CD8-positive, alpha-beta memory T cell (primary cell): ENCODE data around the gene OPCML. TPM values are rescaled to one million over a fixed set of nuclear protein-coding genes. Genes with fewer than 3 reads are reported as not detected.

ENCODE experiments used
- CTCF ChIA-PET: fragments of 350-600 bp; sonication (Branson Sonifier 250); formaldehyde crosslinking; loops from one replicate; lab custom pipeline; 2021; ENCODE audit warnings: antibody characterized with exemption; lab: Charles Lee
- POLR2A ChIA-PET: fragments of 350-600 bp; sonication (Branson Sonifier 250); formaldehyde crosslinking; loops from one replicate; lab custom pipeline; 2021; ENCODE audit warnings: antibody characterized with exemption; lab: Charles Lee
- DNase-seq, 5 donors: peaks; one replicate each; pipeline versions ENCODE4 v3.0.0 to v3.0.0-alpha.2; 2020 to 2022; ENCODE audit warnings: mixed read lengths in 1 of 5
- H3K27ac ChIP-seq: one replicate; pipeline ENCODE4 v1.7.0; 2013; ENCODE audit warnings: low read depth, mild to moderate bottlenecking, low read length, moderate library complexity
- H3K27me3 ChIP-seq: 2 replicates; pipeline ENCODE4 v1.7.0; 2013; ENCODE audit warnings: low read length, mild to moderate bottlenecking; ENCODE audit not compliant: insufficient read depth, poor library complexity, severe bottlenecking
- H3K36me3 ChIP-seq: 2 replicates; pipeline ENCODE4 v1.7.0; 2013; ENCODE audit warnings: mild to moderate bottlenecking, low read length, moderate library complexity; ENCODE audit not compliant: insufficient read depth
- H3K4me1 ChIP-seq: 2 replicates; pipeline ENCODE4 v1.7.0; 2013; ENCODE audit warnings: mild to moderate bottlenecking, low read length, moderate library complexity; ENCODE audit not compliant: insufficient read depth
- H3K4me3 ChIP-seq: 2 replicates; pipeline ENCODE4 v1.7.0; 2013; ENCODE audit warnings: mild to moderate bottlenecking, low read length
- H3K9me3 ChIP-seq: 2 replicates; pipeline ENCODE4 v1.7.0; 2013; ENCODE audit warnings: mild to moderate bottlenecking, low read length
- H3K27ac Mint-ChIP-seq, 8 donors: one replicate each; pipeline ENCODE4 v1.8.0; 2020 to 2021; ENCODE audit warnings: mixed read lengths in 8 of 8, mild to moderate bottlenecking in 6 of 8, inconsistent platforms in 3 of 8, moderate library complexity in 3 of 8
- H3K27me3 Mint-ChIP-seq, 2 donors: one replicate each; pipeline ENCODE4 v1.8.0; 2020 to 2021; ENCODE audit warnings: mixed read lengths in 2 of 2, mild to moderate bottlenecking in 1 of 2, moderate library complexity in 1 of 2
- H3K36me3 Mint-ChIP-seq, 3 donors: one replicate each; pipeline ENCODE4 v1.8.0; 2020 to 2021; ENCODE audit warnings: mixed read lengths in 3 of 3, inconsistent platforms in 1 of 3, mild to moderate bottlenecking in 1 of 3
- H3K4me1 Mint-ChIP-seq, 3 donors: one replicate each; pipeline ENCODE4 v1.8.0; 2020 to 2021; ENCODE audit warnings: mixed read lengths in 3 of 3, inconsistent platforms in 1 of 3, mild to moderate bottlenecking in 1 of 3
- H3K4me3 Mint-ChIP-seq, 7 donors: one replicate each; pipeline ENCODE4 v1.8.0; 2020 to 2021; ENCODE audit warnings: mixed read lengths in 7 of 7, mild to moderate bottlenecking in 6 of 7, moderate library complexity in 4 of 7, inconsistent platforms in 2 of 7
- H3K9me3 Mint-ChIP-seq, 5 donors: one replicate each; pipeline ENCODE4 v1.8.0; 2020 to 2022; ENCODE audit warnings: mixed read lengths in 5 of 5, mild to moderate bottlenecking in 3 of 5, moderate library complexity in 2 of 5, inconsistent platforms in 1 of 5
- polyA plus RNA-seq: library from polyadenylated mRNA; unstranded; fragments of 300-500 nt; fragmentation: Illumina TruSeq; gene quantifications from one replicate; pipeline ENCODE4 v1.2.3, GENCODE V29; 2021
- total RNA-seq, 2 experiments: library from RNA; stranded (reverse); gene quantifications; one replicate each; pipeline ENCODE4 v1.2.3, GENCODE V29; 2021

OPCML gene
- total and polyA plus RNA-seq, 3 experiments from 2014 or later = not detected

DNA sequence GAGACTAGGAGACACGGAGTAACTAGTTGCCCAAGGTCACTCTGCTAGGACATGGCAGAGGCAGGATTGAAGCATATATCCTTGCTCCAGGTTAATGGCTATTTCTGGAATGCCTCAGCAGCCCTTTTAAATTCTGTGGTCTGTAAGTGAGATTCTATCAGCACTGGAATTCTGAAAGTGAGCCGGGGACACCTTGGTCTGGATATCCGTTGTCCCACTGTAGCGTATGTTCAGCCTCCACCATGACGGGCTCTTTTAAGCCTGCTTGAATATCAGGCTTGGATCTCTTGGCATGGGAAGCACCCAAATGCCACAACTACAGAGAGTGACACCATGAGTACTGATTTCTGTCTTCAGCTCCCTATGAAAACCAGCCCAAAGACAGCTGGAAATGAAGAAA lies 254.4 kb downstream of the OPCML start:
- Mint-ChIP-seq H3K4me3 (no peak overlapping the region), H3K9me3 (peaks cover 0 to 5% (median 3%) of the 10 kb centered on the region in 5 donors), H3K27ac (no peak overlapping the region), H3K4me1 (no peaks in the 10 kb centered on the region), H3K27me3 (no peaks in the 10 kb centered on the region), H3K36me3 (no peaks in the 10 kb centered on the region)
- H3K36me3 ChIP-seq = no peaks in the 10 kb centered on the region
- H3K27ac ChIP-seq = no peak overlapping the region
- no peaks in the 10 kb centered on the region for H3K9me3 ChIP-seq
- H3K4me1 ChIP-seq = no peaks in the 10 kb centered on the region
- POLR2A ChIA-PET = no interaction called here
- no peak for DNase-seq
- no peaks in the 10 kb centered on the region for H3K27me3 ChIP-seq
- H3K4me3 ChIP-seq = no peak overlapping the region
- CTCF ChIA-PET = no interaction called here

DNA sequence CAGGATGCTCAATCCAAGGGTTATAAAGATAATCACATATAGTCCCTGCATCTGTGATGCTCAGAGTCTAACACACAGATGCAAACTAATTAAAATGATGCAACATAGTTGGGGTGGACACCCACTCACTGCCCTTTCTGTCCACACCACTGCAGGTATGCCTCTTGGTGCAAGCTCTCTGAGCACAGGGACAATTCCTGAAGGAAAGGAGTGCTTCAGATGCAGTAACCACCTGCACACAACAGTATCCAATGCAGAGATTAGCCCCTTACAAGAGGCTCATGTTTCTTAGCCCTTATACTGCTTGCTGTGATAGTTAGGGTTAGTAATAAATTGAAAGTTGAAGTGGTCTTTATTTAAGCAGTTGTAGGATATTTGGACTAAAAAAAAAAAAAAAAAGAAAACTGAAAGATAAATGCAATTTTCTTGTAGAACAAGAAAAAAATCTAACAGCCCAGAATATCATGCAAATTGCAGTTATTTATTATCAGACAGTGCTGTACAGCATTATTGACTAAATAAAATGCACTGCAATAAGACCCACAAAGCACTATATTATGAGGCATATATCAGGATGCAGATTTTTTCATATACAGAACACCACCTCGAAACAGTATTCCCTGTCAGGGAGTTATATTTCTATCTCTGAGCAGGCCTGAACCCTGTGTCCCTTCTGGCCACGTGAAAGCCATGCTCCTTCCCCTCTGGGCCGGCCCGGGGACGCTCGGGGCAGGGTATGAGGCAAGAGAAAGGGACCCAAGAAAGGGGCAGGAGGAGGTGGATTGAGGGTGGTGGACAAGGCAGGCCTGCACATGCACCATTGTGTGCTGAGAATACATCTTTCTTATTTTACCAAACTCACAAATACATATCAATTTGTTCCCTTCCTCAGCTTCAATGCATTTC lies 260.2 kb downstream of the OPCML start:
- H3K27ac Mint-ChIP-seq = no peak overlapping the region
- no peaks in the 10 kb centered on the region for H3K4me1 Mint-ChIP-seq
- H3K36me3 Mint-ChIP-seq = no peaks in the 10 kb centered on the region
- H3K4me1 ChIP-seq = no peaks in the 10 kb centered on the region
- H3K27me3 Mint-ChIP-seq = no peaks in the 10 kb centered on the region
- CTCF ChIA-PET = no interaction called here
- no peaks in the 10 kb centered on the region for H3K9me3 ChIP-seq
- no peak overlapping the region for H3K27ac ChIP-seq
- DNase-seq = no peak
- no peak overlapping the region for H3K4me3 ChIP-seq
- peaks cover 0 to 5% (median 2%) of the 10 kb centered on the region in 5 donors for H3K9me3 Mint-ChIP-seq
- POLR2A ChIA-PET = no interaction called here
- no peaks in the 10 kb centered on the region for H3K27me3 ChIP-seq
- no peak overlapping the region for H3K4me3 Mint-ChIP-seq
- H3K36me3 ChIP-seq = no peaks in the 10 kb centered on the region

DNA sequence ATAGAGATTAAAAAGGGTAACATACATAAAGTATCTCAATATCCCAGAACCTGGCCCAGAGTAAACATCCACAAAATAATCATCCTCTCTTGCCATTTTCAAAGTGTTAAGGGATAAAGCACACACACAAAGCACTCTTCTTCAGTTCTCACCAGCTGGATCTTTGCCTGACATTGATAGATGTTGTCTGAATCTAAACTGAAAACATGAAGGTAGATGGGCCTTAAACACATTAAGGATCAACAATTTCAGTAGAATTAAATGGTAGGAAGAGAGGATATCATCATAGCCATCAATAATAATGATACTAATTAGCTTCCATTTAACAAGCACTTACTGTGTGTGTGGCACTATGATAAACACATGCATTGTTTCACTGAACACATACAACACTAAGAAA lies 261.1 kb downstream of the OPCML start:
- Histone ChIP-seq H3K27ac (no peak overlapping the region), H3K27me3 (no peaks in the 10 kb centered on the region), H3K4me1 (no peaks in the 10 kb centered on the region), H3K4me3 (no peak overlapping the region), H3K9me3 (no peaks in the 10 kb centered on the region), H3K36me3 (no peaks in the 10 kb centered on the region)
- DNase-seq = no peak
- H3K36me3 Mint-ChIP-seq = no peaks in the 10 kb centered on the region
- no peak overlapping the region for H3K4me3 Mint-ChIP-seq
- no peak overlapping the region for H3K27ac Mint-ChIP-seq
- H3K4me1 Mint-ChIP-seq = no peaks in the 10 kb centered on the region
- ChIA-PET CTCF (no interaction called here), POLR2A (no interaction called here)
- H3K27me3 Mint-ChIP-seq = no peaks in the 10 kb centered on the region
- peaks cover 0 to 3% (median 2%) of the 10 kb centered on the region in 5 donors for H3K9me3 Mint-ChIP-seq

DNA sequence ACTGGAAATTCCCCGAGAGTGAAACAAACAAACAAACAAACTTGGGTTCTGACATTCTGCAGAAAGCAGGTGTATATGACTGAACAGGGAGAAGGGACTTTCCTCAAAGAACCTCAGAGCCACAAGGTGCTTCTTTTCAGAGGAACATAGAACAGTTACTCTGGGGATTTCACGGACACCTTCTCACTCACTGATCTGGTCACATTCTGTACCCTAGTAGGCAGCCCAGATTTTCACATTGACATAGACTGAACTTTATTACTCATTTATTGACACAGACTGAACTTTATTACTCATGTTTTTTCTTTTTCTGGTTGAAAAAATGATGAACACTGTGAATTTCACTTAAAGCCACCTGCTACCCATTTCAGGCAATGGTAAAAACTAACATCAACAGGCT lies 263.0 kb downstream of the OPCML start:
- no peak for DNase-seq

DNA sequence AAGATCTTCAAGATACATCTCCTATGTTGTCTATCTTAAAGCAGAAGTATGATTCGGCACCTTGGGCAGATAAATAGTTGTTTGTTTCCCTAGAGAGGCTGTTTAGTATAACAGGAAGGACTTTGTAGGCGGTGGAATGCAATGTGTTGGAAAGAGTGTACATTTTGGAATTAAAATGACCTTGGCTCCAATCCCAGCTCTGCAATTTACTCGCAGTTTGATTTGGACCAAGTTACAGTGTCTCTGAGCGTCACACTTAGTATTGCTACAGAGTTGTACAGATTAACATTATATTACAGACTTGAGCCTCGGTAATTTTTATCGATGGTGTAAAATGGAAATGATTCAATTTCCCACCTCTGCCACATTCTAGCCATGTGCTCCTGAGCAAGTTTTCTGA lies 265.3 kb downstream of the OPCML start:
- Mint-ChIP-seq H3K27me3 (no peaks in the 10 kb centered on the region), H3K4me3 (no peak overlapping the region), H3K9me3 (peaks cover 0 to 10% (median 2%) of the 10 kb centered on the region in 5 donors), H3K36me3 (no peaks in the 10 kb centered on the region), H3K4me1 (no peaks in the 10 kb centered on the region), H3K27ac (no peak overlapping the region)
- Histone ChIP-seq H3K27me3 (no peaks in the 10 kb centered on the region), H3K4me3 (no peak overlapping the region), H3K4me1 (no peaks in the 10 kb centered on the region), H3K9me3 (no peaks in the 10 kb centered on the region), H3K36me3 (no peaks in the 10 kb centered on the region), H3K27ac (no peak overlapping the region)
- CTCF ChIA-PET = no interaction called here
- no peak for DNase-seq
- POLR2A ChIA-PET = no interaction called here

More for the DNA sequence above, 263.0 kb downstream of the OPCML start:
- Mint-ChIP-seq H3K9me3 (peaks cover 0 to 10% (median 2%) of the 10 kb centered on the region in 5 donors), H3K27me3 (no peaks in the 10 kb centered on the region), H3K4me3 (no peak overlapping the region), H3K27ac (no peak overlapping the region), H3K36me3 (no peaks in the 10 kb centered on the region), H3K4me1 (no peaks in the 10 kb centered on the region)
- ChIA-PET POLR2A (no interaction called here), CTCF (no interaction called here)
- H3K36me3 ChIP-seq = no peaks in the 10 kb centered on the region
- H3K4me1 ChIP-seq = no peaks in the 10 kb centered on the region
- H3K27ac ChIP-seq = no peak overlapping the region
- no peaks in the 10 kb centered on the region for H3K27me3 ChIP-seq
- no peaks in the 10 kb centered on the region for H3K9me3 ChIP-seq
- H3K4me3 ChIP-seq = no peak overlapping the region

DNA sequence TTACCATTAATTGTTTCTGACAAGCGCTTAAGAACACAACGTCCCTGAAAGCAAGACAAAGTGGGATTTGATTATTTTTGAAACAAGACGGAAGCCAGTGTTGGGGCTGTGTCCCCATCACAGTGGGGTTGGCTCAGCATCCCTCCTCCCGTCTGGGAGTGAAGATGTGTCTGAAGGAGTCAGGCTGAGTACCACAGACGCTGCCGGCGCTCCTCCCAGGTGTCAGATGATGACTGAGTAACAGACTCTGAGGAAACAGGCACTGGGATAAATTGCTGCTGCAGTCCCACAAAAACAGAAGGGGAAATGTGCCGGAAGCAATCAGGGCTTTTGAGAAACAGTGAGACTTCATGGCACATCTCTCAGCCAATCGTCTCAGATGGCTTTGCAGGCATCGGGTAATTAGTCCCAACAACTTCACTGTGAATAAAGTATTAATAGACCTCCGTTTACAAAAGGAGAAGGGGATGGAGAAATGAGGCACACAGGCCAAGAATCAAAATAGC lies 266.7 kb downstream of the OPCML start:
- H3K9me3 Mint-ChIP-seq = peaks cover 0 to 10% (median 2%) of the 10 kb centered on the region in 5 donors
- H3K9me3 ChIP-seq = no peaks in the 10 kb centered on the region
- no peak overlapping the region for H3K4me3 Mint-ChIP-seq
- H3K4me1 Mint-ChIP-seq = no peaks in the 10 kb centered on the region
- H3K4me1 ChIP-seq = no peaks in the 10 kb centered on the region
- H3K27me3 Mint-ChIP-seq = no peaks in the 10 kb centered on the region
- no peak for DNase-seq
- H3K4me3 ChIP-seq = no peak overlapping the region
- H3K27ac Mint-ChIP-seq = no peak overlapping the region
- ChIA-PET CTCF (no interaction called here), POLR2A (no interaction called here)
- H3K36me3 ChIP-seq = no peaks in the 10 kb centered on the region
- H3K27ac ChIP-seq = no peak overlapping the region
- H3K27me3 ChIP-seq = no peaks in the 10 kb centered on the region
- H3K36me3 Mint-ChIP-seq = no peaks in the 10 kb centered on the region

DNA sequence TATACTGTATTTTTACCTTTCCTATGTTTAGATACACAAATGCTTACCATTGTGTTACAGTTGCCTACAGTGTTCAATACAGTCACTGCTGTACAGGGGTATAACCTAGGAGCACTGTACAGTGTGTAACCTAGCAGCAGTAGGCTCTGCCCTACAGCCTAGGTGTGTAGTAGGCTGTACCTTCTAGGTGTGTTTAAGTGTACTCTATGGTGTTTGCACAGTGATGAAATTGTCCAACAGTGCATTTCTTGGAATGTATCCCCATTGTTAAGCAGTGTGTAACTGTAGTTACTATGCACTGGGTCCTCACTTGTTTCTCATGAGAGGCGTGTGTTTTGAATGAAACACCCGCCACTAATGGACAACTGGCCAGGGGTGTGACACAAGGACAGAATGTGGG lies 269.0 kb downstream of the OPCML start:
- Mint-ChIP-seq H3K4me1 (no peaks in the 10 kb centered on the region), H3K27ac (no peak overlapping the region), H3K36me3 (no peaks in the 10 kb centered on the region), H3K9me3 (peaks cover 0 to 10% (median 5%) of the 10 kb centered on the region in 5 donors), H3K27me3 (no peaks in the 10 kb centered on the region), H3K4me3 (no peak overlapping the region)
- Histone ChIP-seq H3K4me3 (no peak overlapping the region), H3K36me3 (no peaks in the 10 kb centered on the region), H3K9me3 (no peaks in the 10 kb centered on the region), H3K4me1 (no peaks in the 10 kb centered on the region), H3K27me3 (no peaks in the 10 kb centered on the region), H3K27ac (no peak overlapping the region)
- CTCF ChIA-PET = no interaction called here
- no peak for DNase-seq
- POLR2A ChIA-PET = no interaction called here

DNA sequence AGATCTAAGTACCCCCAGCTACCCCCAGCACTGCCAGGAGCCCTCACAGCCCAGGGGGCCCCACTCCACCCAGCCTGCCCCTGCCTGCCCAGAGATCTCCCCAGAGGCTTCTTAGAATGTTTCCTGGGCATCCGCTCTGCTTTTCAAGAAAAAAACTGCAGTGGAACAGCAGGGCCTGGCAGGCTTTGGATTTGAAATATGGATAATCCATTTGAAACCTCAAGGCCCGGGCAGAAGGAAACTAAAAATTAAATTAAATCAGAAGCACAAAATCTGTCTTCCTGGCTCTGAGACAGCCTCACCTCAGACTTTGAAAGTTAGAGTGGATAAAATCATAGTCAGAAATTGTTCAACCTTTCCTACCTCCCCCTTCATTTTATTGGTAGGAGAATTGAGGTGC lies 273.6 kb downstream of the OPCML start:
- ChIA-PET POLR2A (no interaction called here), CTCF (no interaction called here)
- DNase-seq = no peak
- Mint-ChIP-seq H3K27ac (no peak overlapping the region), H3K4me3 (no peak overlapping the region), H3K9me3 (peaks cover 0 to 9% (median 2%) of the 10 kb centered on the region in 5 donors), H3K36me3 (no peaks in the 10 kb centered on the region), H3K4me1 (no peaks in the 10 kb centered on the region), H3K27me3 (no peaks in the 10 kb centered on the region)
- Histone ChIP-seq H3K27ac (no peak overlapping the region), H3K36me3 (no peaks in the 10 kb centered on the region), H3K9me3 (no peaks in the 10 kb centered on the region), H3K27me3 (no peaks in the 10 kb centered on the region), H3K4me3 (no peak overlapping the region), H3K4me1 (no peaks in the 10 kb centered on the region)
